Stimulated activated CD8-positive, alpha-beta memory T cell treated with anti-CD3 and anti-CD28 coated beads, Interleukin-7, amount 100 ng/mL, for 4 hours (primary cell): ENCODE data around the gene PANK4.

Experiments
- DNase-seq, 2 donors: peaks; one replicate each; pipeline ENCODE4 v3.0.0-alpha.2; 2020; ENCODE audit warnings: low read depth in 2 of 2

Gene PANK4

DNA sequence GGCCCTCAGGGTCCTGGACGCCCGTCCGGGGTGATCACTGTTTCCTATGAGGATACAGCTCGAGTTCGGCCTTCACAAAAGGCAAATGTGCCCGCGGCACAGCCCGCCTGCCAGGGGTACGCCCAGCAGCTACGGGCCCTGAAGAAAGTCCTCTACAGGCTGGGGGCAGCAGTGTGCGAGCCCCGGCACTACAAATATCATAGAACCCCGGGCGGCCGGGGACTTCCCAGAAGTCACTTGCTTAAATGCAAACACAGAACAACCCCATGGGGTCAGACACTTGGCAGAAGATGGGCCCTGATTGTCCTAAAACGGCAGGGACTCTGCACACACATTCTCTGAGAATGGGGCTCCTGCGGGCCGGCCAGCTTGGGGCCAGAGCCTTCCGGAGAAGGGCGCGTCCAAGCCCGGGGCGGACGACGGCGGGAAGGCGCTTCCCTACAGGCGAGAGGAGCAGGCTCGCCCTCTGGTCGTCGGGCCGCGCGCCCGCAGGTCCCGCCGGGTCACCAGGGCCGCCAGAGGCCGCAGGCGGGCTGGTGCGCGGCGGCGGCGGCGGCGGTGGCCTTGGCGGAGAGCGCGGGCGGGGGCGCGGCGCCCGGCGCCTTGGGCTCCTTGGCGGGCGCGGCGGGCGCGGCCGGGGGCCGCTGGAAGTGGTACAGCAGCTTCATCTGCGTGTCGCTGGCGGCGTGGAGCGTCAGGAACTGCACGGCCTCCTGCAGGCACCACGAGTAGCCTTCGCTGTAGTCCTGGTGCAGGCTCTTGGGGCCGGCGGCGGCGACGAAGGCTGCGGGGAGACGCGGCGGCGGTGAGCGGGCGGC is 2.8 kb upstream of the PANK4 start:
- DNase-seq: peak in 1 of 2 donors; percentile 50

DNA sequence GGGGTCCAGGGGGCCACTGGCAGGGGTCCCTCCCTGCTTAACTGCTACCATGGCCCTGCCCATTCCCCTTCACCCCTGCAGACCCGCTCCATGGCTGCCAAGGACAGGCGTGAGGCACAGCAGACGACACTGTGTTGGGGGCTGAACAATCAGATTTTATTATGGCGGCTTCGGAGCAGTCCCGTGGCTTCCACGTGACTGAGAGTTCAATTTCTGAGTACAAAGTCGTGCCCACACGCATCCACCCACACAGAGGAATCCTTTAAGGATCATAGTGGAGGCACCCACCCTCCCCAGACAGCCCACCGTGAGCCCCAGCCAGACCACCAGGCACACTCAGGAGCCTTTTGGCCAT is 2.2 kb upstream of the PANK4 start:
- DNase-seq: no peak

DNA sequence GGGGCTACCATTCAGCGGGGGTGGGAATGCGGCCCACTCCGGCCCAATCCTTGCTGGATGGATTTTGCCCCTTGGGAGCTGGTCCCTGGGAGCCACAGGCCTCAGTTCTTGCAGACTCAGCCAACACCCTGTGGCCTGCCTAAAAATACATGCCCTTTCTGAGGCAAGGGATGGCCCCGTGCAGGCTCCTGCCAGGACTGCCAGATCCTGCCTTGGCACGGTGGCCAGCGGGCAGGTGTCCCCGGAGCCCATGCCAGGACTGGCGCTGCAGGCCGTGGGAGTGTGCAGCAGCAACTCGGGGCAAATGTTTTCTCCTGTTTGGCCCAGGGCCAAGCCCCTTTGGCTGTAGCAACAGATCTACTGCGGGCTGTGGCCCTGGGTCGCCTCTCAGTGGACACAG is 1.6 kb upstream of the PANK4 start:
- DNase-seq: no peak

- DNase-seq: no peak
These were observed 1.1 kb upstream of the PANK4 start for GRCh38 chr1:2527556-2527860.

GRCh38 chr1:2526824-2527555 is 594 bp upstream of the PANK4 start:
- DNase-seq: peak in 1 of 2 donors; percentile 53

GRCh38 chr1:2525572-2525919 is 850 bp downstream of the PANK4 start:
- no peak for DNase-seq

GRCh38 chr1:2523891-2524609 is 2.3 kb downstream of the PANK4 start:
- DNase-seq: no peak

DNA sequence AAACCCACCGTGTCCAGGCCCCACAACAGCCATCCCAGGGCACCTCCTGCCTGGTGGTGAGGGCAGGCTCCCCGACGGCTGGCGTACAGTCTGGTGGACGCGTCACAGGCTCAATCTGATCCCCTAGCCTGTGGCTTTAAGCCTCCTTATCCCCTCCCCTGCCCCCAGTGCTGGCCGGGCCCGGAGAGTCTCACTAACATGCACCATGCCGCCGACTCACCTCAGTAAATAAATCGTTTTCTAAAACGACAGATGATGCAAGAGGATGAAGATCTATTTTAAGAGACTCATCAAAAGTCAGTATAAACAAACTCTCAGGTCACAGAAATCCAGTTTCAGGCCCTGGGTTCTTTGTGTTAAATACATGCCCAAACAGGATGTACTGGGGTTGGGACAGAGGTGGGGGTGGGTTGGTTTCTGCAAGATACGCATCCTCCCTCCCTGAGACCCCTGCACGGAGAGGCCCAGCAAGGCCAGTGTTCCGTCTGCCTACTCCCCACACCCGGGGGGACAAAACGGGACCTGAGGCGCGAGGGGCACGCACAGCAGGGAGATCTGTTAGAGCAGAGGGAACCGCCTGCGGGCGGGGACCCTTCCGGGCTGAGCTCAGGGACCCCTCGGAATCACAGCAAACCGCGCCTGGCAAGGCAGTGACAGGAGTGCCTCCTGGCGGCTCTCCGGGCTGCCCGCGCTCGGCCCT is 3.1 kb downstream of the PANK4 start:
- DNase-seq: no peak

DNA sequence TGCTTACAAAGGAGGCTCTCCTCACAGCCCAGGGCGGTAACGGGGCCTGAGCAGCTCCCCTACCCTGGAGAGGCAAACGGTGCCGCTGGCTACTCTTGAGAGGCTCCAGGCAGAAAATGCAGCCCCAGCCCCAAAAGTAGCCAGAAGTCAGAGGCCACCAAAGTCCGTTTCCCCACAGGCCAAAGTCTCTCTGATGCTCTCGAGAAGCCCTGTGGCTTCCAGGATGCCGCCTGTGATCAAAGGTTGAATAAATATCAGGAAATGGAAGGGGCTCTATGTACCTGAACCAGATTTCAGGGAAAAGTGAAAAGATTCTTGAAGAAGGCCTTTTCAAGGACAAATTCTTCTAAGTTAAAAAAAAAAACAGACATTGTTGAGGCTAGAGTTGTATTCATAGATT is 4.2 kb downstream of the PANK4 start:
- no peak for DNase-seq

DNA sequence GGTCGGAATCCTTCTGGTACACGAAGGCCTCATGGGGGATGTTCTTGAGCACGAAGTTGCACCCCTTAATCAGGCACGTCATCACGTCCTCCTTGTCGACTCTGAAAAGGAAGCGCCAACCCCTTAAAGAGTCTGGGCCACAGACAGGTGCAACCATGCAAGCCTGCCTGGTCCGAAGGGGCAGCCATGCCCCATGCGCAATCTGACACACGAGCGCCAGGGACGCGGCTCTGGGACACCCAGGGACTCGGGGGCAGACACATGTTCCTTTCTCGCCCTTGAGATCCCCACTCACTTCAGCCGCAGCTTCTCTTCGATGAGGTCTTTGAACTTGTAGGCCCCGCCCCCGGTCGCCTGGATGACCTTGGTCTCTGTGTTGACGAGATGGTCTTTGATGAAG is 5.6 kb downstream of the PANK4 start:
- no peak for DNase-seq

DNA sequence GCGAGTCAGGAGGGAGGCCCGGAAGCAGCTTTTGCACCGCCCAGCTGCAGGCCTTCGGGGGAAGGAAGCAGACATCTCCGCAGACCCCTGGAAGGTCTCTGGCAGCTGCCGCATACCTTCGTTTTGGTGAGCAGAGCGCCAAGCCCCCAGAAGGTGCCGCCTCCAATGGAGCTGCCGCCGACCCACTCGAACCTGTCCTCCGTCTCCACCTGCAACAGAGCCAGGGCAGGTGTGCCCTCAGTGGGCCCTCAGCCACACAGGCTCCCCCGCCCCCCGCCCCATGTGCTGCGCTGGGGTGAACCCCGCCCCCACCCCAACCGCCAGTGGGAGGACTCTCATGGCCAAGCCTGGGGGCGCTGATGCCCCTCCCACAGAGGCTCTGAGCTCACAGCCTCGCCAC is 6.2 kb downstream of the PANK4 start:
- DNase-seq: no peak

DNA sequence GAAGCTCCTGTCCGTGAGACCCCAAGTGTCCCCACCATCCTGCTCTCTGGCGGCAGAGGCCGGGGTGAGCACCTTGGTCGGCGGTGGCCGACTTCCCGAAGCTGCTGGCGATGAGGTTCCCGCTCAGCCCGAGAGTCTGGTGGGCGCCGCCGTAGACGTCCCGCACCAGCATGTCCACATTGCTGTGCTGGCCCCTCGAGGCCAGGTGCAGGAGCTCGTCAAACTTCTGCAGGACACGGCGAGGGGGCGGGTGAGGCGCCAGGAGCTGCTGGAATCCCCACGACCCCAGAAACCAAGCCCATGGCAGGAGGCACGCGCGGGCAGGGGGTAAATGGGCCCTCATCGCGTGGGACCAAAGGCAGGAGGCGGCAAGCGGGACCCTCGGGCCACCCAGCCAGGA is 6.7 kb downstream of the PANK4 start:
- DNase-seq: no peak

DNA sequence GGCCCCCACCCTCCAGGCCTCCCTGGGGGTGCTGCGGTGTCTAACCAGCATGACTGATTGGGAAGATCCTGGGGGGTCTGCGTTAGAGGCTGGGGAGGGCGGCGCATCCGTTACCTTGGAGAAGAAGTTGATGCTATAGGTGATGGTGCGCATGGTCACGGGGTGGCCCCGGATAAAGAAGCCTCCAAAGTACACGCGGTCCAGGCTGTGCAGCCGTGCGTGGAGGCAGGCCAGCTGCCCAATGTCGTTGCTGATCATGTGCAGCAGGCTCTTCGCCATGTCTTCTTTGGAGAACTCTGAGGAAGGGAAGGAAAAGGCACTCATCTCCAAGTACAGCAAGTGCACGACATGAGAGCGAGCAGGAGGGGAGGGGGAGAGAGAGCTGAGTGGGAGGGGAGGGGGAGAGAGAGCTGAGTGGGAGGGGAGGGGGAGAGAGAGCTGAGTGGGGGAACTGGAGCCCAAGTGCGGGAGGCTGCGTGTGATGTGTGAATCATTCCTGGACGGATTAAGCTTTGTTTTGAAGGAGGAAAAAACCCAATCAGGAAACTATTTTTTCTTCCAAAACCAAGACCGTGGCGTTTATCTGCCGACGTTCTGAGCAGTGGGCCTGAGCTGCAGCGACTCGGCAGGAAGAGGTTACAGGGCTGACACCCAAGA is 7.2 kb downstream of the PANK4 start:
- DNase-seq: no peak

DNA sequence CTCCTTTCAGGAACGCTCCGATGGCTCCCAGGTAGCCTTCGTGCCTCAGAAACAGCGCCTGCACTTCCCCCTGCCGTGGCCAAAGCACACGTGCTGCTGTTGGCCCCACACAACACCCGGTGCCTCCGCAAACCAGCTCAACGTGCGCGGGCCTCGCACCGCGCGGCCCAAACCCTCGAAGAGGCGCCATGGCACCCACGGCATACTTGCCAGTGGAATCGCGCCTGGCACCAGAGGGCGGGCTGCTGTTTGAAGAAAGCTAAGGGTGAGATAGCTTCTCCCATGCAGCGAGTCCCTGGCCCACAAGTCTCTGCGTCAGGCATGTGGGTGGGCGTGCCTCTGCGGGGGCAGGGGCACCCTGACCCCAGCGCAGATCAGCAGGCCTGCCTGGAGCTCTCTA is 7.9 kb downstream of the PANK4 start:
- no peak for DNase-seq

- DNase-seq: no peak
These were observed 8.4 kb downstream of the PANK4 start for GRCh38 chr1:2517966-2518365.

DNA sequence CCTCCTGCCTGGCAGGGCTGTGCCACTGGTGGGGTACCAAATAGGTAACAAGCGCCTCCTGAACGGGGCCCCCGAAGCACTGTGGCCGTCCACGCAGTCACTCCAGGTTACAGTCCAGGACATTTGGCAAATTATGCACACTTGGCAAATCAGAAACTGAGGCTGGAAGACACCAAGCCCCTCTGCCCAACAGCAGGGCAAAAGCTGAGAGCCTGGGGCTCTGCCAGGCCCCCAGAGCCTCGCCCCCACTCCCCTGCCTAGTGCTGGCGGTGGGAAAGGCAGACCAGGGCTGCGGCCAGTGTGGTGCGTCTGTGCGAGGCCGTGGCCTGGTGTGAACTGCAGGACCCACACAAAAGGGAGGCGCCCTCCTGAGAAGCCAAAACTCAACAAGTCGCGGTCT is 9.4 kb downstream of the PANK4 start:
- no peak for DNase-seq

DNA sequence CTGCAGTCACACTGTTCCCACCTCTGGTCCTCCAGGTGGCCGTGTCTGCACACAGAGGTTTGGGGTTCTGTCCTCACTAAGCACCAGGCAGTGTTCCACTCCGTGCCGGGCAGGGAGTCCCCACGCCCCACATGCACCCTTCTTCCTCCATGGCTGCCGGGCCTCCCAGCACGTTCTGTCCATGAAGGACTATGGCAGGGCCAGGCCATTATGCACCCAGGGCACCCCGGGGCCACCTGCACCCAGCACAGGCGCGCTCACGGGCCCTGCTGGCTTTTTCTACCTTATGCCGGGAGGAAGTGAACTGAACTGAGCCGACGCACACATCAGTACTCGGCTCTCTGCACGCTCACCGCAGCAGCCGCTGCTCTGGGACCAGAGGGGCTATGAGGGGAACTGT is 10.3 kb downstream of the PANK4 start:
- no peak for DNase-seq

DNA sequence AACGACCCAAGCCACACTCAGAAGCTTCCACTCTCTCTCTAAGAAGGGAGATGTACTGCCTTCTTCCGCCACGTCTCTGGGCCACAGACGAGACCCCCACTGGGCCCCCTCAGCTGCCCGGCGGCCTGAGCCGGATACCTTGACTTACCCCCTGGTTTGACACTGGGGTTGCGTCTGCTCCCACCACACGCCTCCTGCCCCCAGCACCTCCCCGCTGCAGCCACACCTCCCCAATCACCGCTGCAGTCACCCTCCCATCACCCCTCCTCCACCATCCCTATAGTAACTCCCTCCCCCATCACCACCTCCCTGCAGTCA is 10.7 kb downstream of the PANK4 start:
- no peak for DNase-seq

DNA sequence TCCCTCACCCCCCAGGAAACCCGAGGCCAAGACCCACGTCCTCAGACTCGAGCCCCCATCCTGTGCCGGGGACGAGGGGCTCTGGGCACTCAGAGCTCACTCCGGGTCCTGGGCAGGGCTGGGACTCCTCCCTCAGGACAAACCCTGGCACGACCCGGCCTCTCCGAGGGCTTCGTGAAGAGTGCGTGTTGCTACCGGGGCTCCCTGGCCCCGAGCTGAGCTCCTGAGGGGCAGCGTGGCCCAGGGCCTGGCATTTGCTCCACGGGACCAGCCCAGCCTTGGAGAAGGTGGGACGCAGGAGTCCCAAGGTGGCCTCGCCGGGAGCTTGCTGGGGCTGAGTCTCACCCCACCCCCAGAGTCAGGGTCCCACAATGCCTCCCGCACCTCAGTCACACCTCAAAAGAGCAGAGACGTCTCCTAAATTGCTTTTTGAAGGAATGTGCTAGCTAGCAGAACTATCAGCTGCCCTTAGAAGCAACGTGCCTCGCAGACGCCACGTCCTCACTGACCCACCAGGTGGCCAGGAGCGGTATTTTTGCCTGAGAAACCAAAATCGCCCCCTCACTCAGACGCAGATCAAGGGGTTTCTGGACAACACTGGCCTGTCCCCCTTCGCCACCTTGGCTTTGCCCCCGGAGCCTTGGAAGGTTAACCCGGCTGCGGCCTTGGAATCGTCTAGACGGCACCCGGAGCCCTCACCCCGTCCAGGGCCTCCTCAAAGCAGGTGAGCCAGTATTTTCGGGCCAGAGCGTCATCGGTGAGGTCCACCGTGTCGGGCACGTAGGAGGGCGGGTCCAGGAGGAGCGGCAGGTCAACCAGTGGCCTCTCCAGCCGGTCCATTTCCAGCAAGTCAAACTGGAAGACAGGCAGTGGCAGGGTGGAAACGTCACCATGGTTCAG is 11.3 kb downstream of the PANK4 start:
- no peak for DNase-seq

- DNase-seq: no peak
These were observed 12.3 kb downstream of the PANK4 start for GRCh38 chr1:2513939-2514652.
